Duodenal mucosa (tissue), 2 donors: ENCODE data around the gene CIPC.

Experiments
- H3K27ac ChIP-seq: one replicate; pipeline ENCODE4 v1.7.0; 2013; ENCODE audit warnings: low read depth, low read length
- H3K27me3 ChIP-seq, 2 donors: one replicate each; pipeline ENCODE4 v1.7.0; 2013; ENCODE audit warnings: low read length in 2 of 2, control low read depth in 1 of 2; ENCODE audit not compliant: insufficient read depth in 2 of 2, control insufficient read depth in 1 of 2
- H3K36me3 ChIP-seq, 2 donors: one replicate each; pipeline ENCODE4 v1.7.0; 2013; ENCODE audit warnings: low read length in 2 of 2, control low read depth in 1 of 2; ENCODE audit not compliant: insufficient read depth in 2 of 2, control insufficient read depth in 1 of 2
- H3K4me1 ChIP-seq, 2 donors: one replicate each; pipeline ENCODE4 v1.7.0; 2013; ENCODE audit warnings: low read length in 2 of 2, control low read depth in 1 of 2; ENCODE audit not compliant: insufficient read depth in 2 of 2, control insufficient read depth in 1 of 2
- H3K4me3 ChIP-seq, 2 donors: one replicate each; pipeline ENCODE4 v1.7.0; 2013; ENCODE audit warnings: low read length in 2 of 2, low read depth in 1 of 2
- H3K9ac ChIP-seq, 2 donors: one replicate each; pipeline ENCODE4 v1.7.0; 2013; ENCODE audit warnings: low read length in 2 of 2, low read depth in 1 of 2
- H3K9me3 ChIP-seq, 2 donors: one replicate each; pipeline ENCODE4 v1.7.0; 2013; ENCODE audit warnings: low read length in 2 of 2, control low read depth in 1 of 2; ENCODE audit not compliant: control insufficient read depth in 1 of 2

CIPC gene

GRCh38 chr14:77071938-77072388 is 26.1 kb upstream of the CIPC start:
- H3K27ac ChIP-seq = no peak overlapping the region

GRCh38 chr14:77074969-77075368 is 23.1 kb upstream of the CIPC start:
- no peak overlapping the region for H3K27ac ChIP-seq
- no peak overlapping the region for H3K4me3 ChIP-seq
- no peaks in the 10 kb centered on the region for H3K4me1 ChIP-seq

More at GRCh38 chr14:77071938-77072388, 26.1 kb upstream of the CIPC start:
- Histone ChIP-seq H3K4me1 (no peaks in the 10 kb centered on the region), H3K4me3 (no peak overlapping the region), H3K36me3 (no peaks in the 10 kb centered on the region), H3K27me3 (peaks cover 4 to 5% of the 10 kb centered on the region in 2 donors), H3K9ac (no peak overlapping the region), H3K9me3 (no peaks in the 10 kb centered on the region)

GRCh38 chr14:77076113-77076631 is 21.9 kb upstream of the CIPC start:
- Histone ChIP-seq H3K36me3 (no peaks in the 10 kb centered on the region), H3K27ac (peak overlapping the region; percentile 60), H3K9ac (no peak overlapping the region), H3K4me1 (no peaks in the 10 kb centered on the region), H3K4me3 (peak overlapping the region in 1 of 2 donors; percentile 33), H3K27me3 (no peaks in the 10 kb centered on the region), H3K9me3 (no peaks in the 10 kb centered on the region)

More at GRCh38 chr14:77074969-77075368, 23.1 kb upstream of the CIPC start:
- H3K9me3 ChIP-seq = no peaks in the 10 kb centered on the region
- H3K27me3 ChIP-seq = peaks cover 0 to 1% of the 10 kb centered on the region in 2 donors
- H3K36me3 ChIP-seq = no peaks in the 10 kb centered on the region
- no peak overlapping the region for H3K9ac ChIP-seq

GRCh38 chr14:77077040-77077439 is 21.0 kb upstream of the CIPC start:
- H3K9ac ChIP-seq = no peak overlapping the region

GRCh38 chr14:77082356-77082755 is 15.7 kb upstream of the CIPC start:
- no peaks in the 10 kb centered on the region for H3K36me3 ChIP-seq
- H3K27me3 ChIP-seq = no peaks in the 10 kb centered on the region
- H3K27ac ChIP-seq = no peak overlapping the region

More at GRCh38 chr14:77077040-77077439, 21.0 kb upstream of the CIPC start:
- no peaks in the 10 kb centered on the region for H3K27me3 ChIP-seq
- H3K27ac ChIP-seq = no peak overlapping the region
- no peaks in the 10 kb centered on the region for H3K9me3 ChIP-seq
- no peaks in the 10 kb centered on the region for H3K4me1 ChIP-seq
- H3K36me3 ChIP-seq = no peaks in the 10 kb centered on the region
- no peak overlapping the region for H3K4me3 ChIP-seq

GRCh38 chr14:77083082-77083481 is 15.0 kb upstream of the CIPC start:
- no peak overlapping the region for H3K4me3 ChIP-seq
- no peaks in the 10 kb centered on the region for H3K27me3 ChIP-seq
- no peak overlapping the region for H3K27ac ChIP-seq
- H3K9me3 ChIP-seq = no peaks in the 10 kb centered on the region
- no peaks in the 10 kb centered on the region for H3K36me3 ChIP-seq
- no peak overlapping the region for H3K9ac ChIP-seq
- no peaks in the 10 kb centered on the region for H3K4me1 ChIP-seq

More at GRCh38 chr14:77082356-77082755, 15.7 kb upstream of the CIPC start:
- H3K9me3 ChIP-seq = no peaks in the 10 kb centered on the region
- H3K9ac ChIP-seq = no peak overlapping the region
- no peak overlapping the region for H3K4me3 ChIP-seq
- H3K4me1 ChIP-seq = no peaks in the 10 kb centered on the region

- no peak overlapping the region for H3K27ac ChIP-seq
Observed at GRCh38 chr14:77084985-77085384, 13.1 kb upstream of the CIPC start.

GRCh38 chr14:77085538-77085937 is 12.5 kb upstream of the CIPC start:
- no peaks in the 10 kb centered on the region for H3K9me3 ChIP-seq
- no peak overlapping the region for H3K27ac ChIP-seq
- no peak overlapping the region for H3K9ac ChIP-seq
- no peaks in the 10 kb centered on the region for H3K4me1 ChIP-seq
- no peaks in the 10 kb centered on the region for H3K27me3 ChIP-seq
- no peak overlapping the region for H3K4me3 ChIP-seq
- H3K36me3 ChIP-seq = no peaks in the 10 kb centered on the region

More at GRCh38 chr14:77084985-77085384, 13.1 kb upstream of the CIPC start:
- Histone ChIP-seq H3K36me3 (no peaks in the 10 kb centered on the region), H3K9me3 (no peaks in the 10 kb centered on the region), H3K27me3 (no peaks in the 10 kb centered on the region), H3K9ac (no peak overlapping the region), H3K4me1 (no peaks in the 10 kb centered on the region), H3K4me3 (no peak overlapping the region)

GRCh38 chr14:77086017-77086727 is 11.9 kb upstream of the CIPC start:
- no peaks in the 10 kb centered on the region for H3K4me1 ChIP-seq
- no peaks in the 10 kb centered on the region for H3K36me3 ChIP-seq
- no peak overlapping the region for H3K27ac ChIP-seq
- peaks cover 4 to 5% of the 10 kb centered on the region in 2 donors for H3K9me3 ChIP-seq
- no peak overlapping the region for H3K4me3 ChIP-seq
- no peaks in the 10 kb centered on the region for H3K27me3 ChIP-seq
- H3K9ac ChIP-seq = no peak overlapping the region

- no peaks in the 10 kb centered on the region for H3K4me1 ChIP-seq
- no peaks in the 10 kb centered on the region for H3K27me3 ChIP-seq
- no peak overlapping the region for H3K4me3 ChIP-seq
- H3K9me3 ChIP-seq = peaks cover 6 to 12% of the 10 kb centered on the region in 2 donors
- no peak overlapping the region for H3K9ac ChIP-seq
- no peaks in the 10 kb centered on the region for H3K36me3 ChIP-seq
- no peak overlapping the region for H3K27ac ChIP-seq
Observed at GRCh38 chr14:77086951-77087350, 11.1 kb upstream of the CIPC start.
